Measurements from ENCODE around the gene KIF18B.
A peak's percentile ranks its signal among the peaks of the same experiment; 100 is the strongest.

Gene KIF18B

DNA sequence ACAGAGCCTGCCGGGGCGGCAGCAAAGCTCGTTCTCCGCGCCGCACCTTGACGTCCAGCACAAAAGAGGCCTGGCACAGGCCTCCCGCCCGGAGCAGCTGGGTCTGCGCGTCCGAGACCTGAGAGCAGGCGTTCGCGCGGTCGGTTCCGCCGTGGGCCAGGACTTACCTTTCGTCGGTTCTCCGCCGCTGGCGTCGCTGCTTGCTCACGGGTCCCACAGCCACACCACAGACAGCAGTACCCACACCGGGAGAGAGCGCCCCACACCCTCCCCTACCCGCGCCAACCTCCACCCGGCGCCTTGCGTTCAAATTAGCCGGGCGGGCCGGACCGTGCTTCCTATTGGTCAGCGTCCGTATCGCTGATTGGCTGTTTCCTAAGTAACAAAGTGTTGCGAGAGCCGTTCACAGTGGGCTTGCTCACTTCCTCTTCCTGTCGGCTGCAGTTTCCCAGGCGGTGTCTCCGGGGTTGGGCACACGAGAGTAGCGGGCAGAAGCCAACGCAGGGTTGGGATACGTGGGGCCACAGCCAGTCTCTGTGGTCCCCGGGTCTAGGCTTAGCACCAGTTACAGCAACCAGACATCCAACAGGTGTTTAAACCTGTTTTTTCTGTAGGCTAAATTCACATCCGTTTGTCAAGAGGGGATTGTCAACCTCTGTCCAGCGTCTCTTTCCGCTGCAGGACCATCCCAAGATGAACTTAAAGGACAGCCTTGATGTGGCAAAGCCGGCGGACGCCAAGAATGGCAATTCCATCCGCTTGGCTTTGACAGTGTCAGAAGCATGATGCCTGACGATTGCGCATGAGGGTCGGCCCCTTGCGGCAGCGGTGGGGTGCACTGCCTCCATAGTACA lies at the start of gene KIF18B:
Gene KIF18B, minus strand, starts transcription at position 313 of the 854 bp plus-strand sequence. CDS start 11,429 bp downstream, outside the sequence.
- peak; percentile 87 for DNase-seq

DNA sequence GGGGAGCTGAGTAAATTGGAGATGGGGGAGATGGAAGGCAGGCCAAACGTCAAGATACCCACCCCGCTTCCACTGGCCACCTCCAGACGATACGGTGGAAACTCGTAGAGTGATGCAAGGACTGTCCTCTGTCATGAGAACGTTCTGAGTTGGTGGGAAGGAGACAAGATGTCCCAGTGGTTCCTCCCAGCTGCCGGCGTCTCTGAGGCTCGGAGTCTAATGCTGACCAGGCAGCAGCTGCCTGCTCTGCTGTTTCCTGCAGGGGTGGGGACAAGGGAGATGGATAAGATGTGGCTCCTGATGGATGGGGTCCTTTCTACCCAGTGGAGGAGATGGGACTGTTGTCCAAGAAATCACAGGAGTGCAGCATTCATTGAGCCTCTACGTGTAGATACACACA lies 48.7 kb upstream of the KIF18B start:
- DNase-seq: no peak

DNA sequence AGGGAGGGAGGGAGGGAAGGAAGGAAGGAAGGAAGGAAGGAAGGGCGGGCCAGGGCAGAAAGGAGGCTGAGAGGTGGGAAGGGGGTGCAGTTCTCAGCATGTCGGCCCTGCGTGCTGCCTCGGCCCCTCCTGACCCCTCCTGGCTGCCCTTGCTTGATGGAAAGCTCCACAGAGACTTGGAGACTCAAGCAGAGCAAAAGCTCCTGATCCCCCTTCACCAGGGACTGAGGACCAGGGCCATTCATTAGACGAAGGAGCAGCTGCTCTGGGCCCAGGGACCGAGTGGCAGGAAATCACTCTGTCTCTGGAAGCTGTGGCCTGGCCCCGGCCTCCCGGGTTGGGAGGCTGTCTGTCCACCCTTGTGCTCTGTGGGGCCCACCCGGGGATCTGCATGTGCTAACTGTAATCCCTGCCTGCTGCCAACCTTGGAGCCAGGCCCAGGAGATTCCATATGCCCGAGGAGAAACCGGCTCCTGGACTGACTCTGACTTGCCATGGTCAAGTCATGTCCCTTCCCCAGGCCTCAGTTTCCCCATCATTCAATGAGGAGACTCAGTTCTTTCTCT lies 47.9 kb upstream of the KIF18B start:
- DNase-seq: no peak

DNA sequence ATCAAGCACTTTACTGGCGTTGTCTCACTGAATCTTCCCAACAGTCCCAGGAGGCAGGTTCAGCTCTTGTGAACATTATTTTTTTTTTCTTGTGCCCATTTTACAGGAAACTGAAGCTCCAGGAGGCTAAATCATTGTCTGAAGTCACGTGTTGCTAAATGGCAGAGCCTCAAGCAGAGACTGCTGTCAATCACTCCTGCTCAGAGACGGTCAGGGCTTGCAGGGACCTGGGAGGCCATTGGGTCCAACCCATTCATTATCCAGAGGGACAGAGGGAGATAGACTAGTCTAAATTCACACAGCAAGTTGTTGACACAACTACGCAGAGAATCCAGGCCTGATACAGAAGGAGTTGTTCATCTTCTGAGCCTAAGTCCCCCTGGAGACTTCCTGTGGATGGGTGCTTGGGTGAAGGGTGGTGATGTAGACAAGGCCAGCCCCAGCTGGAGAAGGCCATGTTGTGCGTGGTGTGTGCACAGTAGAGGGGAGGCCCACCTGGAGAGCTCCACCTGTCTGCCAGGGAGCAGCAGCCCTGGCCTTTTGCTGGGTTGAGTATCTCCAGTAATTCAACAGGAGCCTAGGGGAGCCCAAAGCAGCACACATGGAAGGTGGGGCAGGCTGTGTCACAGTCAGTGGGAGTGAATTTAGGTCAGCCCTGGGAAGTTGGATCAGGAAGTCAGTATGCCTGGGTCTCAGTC lies 44.8 kb upstream of the KIF18B start:
- DNase-seq: no peak

DNA sequence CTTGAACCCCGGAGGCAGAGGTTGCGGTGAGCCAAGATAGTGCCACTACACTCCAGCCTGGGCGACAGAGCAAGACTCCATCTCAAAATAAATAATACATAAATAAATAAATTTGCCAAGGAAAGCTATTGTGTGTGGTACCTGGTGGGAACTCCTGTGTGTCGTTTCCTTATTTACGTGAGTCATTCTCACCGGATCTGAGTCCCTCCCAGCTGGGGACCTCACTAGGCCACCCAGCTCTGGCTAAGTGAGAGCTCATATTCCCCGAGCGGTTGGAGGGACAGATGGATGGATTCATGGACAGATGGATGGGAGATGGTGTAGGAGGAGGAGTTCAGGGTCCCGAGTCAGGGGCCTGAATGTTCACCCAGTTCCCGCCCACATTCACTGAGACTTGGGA lies 43.4 kb upstream of the KIF18B start:
- DNase-seq: no peak

DNA sequence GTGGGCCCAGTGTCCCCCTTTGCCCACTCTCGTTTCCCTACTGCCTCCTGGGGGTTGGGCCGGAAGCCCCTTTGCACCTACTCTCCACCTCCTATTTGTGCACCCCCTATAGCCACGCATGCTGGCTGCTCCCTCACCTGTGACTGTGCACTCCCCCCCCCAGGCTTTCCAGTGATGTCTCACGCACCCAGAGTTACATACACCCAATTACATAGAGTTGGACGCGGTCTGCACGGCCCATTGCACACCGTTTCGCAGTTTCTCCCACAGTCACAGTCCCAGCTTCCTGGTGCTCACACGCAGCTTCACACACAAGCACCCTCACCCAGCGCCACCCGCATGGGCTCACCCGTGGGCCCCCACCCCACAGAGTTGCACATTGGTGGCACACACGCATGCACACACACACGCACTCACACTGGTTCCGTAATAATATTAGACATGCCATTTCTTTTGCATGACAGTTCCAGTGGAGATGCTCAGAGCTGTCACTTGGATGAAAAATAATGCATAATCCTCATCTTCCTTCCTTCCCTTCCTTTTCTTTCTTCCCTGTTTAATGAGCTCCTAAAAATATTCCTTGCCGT lies 42.1 kb upstream of the KIF18B start:
- DNase-seq: no peak

DNA sequence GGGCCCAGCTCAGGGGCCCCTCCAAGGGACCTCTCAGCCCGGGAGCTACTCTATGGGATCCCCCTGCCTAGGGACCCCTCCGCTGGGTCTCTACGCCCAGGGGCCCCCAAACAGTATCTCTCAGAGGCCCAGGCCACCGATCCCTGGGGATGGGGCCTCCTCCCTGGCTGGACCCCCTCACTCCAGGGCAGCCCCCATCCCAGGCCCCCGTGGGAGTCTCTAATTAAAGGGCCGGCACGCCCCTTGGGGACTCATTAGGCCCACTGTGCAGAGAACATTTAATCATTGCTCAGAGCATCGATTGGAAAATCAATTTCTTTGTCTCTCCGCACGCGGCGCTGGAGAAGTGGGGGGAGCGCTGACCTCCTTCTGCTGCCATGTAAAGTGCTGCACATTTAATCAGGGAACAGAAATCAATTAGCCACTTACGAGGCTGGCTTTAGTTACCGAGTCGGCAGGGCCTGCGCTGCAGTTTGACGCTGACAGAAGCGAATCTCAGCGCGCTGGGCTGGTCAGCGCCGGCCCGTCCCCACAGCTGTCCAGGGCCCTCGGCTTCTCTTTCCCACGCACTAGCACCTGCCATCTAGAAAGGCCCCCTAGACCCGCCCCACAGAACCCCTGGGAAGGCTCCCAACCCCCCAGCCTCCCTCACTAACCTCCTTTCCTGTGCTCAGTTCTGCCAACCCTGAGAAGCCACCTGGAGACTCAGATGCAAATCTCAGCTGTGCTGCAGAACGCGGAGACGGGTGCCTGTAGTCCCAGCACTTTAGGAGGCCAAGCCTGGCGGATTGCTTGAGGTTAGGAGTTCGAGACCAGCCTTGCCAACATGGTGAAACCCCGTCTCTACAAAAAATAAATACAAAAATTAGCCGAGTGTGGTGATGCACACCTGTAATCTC lies 40.7 kb upstream of the KIF18B start:
- no peak for DNase-seq

DNA sequence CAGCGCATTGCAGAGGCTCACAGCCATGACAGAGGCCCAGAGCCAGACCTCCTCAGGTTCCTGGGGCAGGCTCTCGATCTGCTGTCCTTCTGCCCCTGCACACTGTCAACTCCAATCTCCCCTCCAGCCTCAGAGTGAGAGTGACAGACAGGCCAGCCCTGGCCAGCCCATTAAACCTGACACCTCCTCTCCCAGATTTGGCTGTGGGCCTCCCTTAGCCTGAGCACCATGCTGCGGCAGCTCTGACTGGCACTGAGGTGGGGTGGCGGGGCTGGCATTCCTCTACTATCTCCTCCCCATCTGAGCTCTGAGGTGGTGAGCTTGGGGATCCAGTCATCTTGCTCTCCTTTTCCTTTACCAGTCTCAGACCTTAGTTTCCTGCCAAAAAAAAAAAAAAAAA lies 36.0 kb upstream of the KIF18B start:
- DNase-seq: no peak

DNA sequence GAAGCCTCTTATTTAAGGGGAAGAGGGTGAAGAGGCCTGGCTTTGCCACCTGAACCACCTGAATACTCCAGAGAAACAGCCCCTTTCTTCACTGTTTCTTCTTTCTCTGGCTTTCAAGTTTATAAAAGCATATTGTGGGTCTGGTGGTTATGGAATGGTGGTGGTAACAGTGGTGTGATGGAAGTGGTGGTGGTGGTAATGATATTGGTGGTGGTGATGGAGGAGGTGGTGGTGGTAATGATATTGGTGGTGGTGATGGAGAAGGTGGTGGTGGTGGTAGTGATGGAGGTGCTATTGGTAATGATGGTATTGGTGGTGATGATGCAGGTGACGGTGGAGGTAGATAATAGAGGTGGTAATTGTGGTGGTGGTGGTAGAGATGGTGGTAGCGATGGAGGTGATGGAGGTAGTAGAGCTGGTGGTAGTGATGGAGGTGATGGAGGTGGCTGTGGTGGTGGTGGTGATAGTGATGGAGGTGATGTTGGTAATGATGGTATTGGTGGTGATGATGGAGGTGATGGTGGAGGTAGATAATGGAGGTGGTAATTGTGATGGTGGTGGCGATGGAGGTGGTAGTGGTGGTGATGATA lies 34.6 kb upstream of the KIF18B start:
- no peak for DNase-seq

DNA sequence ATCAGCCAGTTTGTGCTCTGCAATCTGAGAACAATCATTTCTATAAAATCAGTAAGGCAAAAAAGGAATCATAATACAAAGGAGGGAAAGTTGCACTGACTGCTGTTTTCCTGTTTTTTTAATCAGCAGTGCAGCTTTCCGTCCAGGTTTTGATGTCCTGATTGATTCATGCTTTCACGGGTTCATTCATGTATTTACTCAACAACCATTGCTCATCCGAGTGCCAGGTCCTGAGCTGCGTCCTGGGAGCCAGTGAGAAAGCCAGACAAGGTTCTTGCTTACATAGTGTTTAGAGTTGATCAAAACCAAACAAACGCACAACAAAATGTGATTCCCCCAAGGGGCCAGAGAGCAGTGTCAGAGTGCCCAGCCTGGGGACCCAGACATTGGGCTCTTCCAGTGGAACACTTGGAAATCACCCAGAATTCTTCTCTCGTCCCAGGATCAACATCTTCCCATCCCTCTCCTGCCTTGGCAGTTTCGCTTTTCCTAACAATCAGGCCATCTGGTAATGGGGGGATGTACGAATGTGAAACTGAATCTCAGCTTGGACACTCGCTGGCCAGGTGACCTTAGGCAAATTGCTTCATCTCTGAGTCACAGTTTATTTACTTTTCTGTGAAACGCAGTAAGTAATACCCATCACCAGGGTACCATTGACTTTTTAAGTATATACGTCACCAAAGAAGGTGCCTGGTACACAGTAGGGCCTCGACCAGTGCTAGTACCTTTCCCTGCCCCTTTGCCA lies 33.8 kb upstream of the KIF18B start:
- no peak for DNase-seq

DNA sequence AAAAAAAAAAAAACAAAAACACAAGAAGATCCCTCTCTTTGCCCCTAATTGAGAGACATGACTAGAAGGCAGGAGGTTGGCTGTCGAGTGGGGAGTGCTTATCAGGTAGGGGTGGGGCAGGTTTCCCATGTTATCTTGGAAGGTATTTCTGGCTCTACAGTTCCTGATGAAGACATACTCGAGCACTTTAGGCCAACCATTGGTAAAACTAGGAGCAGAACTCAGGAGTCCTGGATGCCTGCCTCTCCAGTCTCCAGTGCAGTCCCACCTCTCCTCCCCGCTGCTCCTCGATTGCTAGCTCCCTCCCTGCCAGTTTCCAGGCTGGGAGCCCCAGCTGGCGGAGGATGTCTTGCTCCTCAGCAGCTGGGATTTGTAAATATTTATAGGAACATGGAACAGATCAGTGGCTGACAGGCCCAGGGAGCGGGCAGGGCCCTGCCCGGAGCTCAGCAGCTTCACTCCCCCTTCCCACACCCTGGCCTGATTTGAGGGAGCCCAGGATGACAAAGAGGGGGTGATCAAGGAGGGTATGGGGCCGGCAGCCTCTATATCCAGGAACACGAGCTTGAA lies 31.9 kb upstream of the KIF18B start:
- no peak for DNase-seq

DNA sequence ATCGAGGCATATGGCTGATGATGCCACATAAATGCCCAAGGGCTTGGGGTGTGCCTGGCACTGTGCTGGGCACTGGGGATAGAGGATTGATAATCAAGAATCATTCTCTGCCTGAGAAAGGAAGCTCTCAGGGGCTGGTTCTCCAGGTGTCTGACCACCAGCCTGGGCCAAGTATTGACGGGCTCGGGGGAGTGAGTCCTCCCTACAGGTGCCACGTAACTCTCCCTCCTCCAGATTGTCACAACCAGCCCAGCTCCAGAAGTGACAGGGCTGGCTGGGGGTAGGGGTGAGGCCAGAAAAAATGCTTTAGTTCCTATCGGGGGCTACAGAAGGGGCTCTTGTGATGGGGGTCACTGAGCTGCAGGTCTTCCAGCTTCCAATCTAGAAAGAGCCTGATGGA lies 31.2 kb upstream of the KIF18B start:
- no peak for DNase-seq

DNA sequence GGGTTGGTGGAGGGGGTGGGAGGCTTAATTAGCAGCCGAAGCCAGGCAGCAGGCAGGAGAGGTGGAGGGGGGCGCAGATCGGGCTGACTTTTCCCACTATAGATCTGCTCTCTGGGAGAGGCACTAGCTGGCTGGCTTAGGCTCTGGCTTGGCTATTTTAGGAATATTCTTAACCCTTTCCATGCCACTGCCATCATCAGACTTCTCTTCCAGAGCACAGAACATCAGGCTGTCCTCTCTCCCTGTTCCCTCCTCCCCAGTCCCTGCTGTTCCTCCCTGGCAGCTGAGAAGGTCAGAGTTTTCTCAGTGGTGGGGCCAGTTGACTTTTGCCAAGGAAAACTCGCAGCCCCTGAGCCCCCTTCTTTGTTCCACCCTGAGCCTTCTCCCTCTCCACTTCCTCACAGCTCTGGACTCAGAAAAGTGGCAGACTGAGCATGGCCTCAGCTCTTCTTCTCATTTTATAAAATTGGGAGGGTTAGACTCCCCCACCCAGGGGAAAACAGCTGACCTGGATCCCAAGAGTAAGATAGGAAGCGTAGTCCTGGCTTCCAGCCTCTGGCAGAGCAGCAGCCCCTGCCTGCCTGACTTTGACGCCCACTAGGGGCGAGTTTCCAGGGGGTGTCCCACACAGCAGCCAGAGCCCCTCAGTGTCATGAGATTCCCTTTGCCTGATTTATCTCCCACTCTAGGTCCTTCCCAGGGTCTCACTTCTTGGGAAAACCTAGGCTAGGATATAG lies 30.4 kb upstream of the KIF18B start:
- DNase-seq: no peak

DNA sequence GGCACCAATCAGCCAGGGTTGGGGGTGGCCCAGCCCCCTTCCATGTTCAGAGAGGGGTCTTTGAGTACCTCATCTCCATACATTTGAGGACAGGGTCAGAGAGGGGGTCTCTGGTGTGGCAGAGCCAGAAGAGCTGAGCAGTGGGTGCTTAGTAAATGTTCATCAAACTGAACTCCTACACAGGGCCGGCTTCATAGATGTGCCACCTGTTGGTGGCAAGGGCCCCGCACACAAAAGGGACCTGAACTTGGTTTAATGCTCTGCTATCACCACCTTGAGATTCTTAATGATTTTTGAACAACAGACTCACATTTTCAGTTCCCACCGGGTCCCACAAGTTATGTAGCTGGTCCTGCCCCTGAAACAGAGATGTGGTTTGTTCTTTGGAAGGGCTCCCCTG lies 29.5 kb upstream of the KIF18B start:
- DNase-seq: no peak

DNA sequence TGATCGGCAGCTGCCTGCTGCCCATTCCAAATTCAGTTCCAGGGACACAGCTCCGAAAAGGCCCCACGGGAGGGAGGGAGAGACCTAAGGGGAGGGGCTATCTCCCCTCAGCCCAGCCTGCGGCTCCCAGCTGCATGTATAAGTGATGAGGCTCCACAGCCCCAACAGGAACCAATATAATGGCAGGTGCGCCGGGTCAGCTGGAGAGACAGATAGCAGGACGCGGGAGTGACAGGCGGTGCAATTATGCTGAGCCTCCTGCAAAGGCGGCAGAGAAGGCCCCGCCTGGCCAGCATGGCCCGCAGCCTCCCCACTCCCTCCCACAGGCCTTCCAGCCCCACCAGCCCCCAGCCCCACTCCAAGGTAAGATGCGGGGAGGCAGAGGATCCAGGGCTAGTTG lies 28.6 kb upstream of the KIF18B start:
- no peak for DNase-seq

DNA sequence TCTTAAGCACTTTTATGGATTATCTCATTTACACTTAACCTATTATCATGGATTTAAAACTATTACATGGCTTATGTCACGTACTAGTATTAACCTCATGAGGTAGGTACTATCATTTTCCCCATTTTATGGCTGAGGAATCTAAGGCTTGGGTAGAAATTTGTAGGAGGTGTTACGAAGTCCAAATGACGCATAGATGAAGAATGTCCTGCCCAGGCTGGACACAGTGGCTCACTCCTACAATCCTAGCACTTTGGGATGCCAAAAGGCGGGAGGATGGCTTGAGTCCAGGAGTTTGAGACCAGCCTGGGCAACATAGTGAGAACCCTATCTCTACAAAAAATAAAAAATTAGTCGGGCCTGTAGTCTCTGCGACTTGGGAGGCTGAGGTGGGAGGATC lies 25.4 kb upstream of the KIF18B start:
- no peak for DNase-seq

DNA sequence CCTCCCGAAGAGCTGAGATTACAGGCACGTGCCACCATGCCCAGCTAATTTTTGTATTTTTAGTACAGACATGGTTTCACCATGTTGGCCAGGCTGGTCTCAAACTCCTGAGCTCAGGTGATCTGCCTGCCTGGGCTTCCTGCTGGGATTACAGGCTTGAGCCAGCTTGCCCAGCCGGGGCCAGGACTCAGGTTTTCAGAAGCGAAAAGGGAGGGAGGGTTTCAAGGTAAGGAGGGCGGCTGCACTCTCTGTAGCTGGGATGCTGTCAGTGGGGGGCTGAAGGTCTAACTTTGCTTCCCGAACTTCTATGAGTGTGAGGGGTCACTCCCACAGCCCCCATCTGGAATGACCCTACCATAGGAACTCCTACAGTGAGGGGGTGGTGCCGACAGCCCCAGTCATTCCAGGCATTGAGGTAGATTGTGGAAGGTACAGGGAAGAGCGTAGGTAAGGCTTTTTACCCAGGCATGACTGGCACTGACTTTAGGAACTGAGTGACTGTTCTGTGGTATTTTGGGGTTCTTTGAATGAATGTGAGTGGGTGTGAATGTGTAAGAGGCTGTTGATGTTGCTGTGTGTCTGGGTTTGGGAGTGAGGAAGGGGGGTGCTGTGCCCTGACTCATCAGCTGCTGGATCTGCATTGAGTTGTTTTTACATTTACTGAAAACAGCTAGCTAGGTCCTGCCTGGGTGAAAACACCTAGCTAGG lies 24.4 kb upstream of the KIF18B start:
- DNase-seq: peak; percentile 40

DNA sequence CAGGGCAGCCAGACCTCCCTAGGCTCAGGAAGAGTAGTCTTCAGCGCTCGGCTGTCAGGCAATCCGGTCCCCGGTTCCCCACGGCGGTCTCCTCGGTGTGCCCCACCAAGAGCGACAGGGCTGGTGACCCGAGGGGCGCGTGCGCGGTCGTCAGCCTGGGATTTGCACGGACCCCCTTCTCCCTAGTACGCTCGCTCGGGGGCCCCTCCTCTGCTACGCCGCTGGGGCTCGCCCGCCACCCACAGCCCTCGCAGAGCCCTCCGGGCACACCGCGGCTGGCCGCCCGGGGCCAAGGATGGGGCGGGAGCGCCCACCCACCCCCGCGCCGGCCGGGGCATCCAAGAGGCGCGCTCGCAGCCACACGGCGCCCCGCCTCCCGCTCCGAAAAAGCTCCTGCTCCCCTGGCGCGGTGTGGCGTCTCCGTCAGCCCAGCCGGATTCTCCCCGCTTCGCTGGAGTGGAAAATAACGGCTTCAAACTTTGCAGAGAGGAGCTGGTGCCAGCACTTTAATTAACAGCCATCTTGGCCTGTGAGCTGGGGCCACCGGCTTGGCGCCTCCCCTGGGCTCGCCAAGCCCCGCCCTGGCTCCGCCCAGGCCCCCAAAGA lies 22.7 kb upstream of the KIF18B start:
- DNase-seq: peak; percentile 28

DNA sequence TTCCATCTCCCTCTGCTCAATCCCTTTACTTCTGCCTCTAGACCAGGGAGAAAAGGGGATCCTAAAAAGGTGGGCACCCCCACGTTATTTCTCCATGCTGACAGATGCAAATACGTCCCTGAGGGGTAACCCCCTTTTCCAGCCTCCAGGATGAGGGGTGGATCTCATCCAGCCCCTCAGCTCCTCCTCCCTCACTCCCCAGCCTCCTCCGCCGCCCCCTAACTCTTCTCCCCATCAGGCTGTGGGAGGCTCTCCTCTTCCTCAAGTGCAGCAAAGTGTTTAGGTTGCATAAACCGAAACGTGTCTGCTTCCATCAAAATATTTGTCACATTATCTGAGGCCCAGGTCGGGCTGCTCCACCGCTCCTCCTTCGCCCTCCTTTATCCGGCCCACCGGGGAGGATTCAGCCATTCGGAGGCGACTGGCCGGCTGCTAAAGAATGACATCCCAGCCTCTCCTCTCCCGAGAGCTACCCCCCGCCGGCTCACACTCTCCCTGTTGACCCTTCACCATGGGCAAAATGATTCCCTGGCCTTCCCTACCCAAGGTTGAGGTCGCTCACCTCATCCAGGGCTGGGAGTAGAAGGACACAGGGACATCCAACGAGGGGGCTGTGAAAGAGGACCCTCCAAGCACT lies 21.7 kb upstream of the KIF18B start:
- DNase-seq: no peak

Measured in CD4-positive, alpha-beta T cell treated with Interleukin-17A for 4 hours (primary cell).